ENCODE measurements around the gene CDC34. TPM values are rescaled to one million over a fixed set of nuclear protein-coding genes. Genes with fewer than 3 reads are reported as not detected.

Gene CDC34
- total and polyA plus RNA-seq, 9 of the 15 experiments (the other 6 are each of a cell fraction or from before 2014, with no cell fraction given) = 0.80 to 203 (median 65.5) TPM

DNA sequence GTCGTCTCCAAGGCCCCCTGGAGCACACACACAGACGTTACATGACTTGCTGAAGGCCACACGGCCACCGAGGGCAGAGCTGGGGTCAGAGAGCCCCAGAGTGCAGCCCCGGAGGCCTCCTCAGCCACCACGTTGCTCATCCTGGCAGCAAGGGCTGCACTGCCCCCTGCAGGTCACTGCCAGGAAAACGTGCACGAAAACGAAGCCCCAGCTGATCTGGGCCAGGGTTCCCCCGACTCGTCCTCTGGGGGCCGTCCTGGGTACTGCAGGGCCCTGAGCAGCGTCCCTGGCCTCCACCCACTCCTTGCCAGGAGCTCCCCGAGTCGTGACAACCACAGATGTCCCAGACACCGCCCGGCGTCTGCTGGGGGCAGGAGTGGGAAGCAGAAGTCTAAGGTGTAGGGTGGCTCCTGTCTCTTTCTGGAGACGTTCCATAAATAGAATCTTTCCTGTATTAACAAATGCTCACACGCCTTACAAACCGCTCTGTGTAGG is 20.9 kb upstream of the CDC34 start (continued):
- TF ChIP-seq, protein P1, sequence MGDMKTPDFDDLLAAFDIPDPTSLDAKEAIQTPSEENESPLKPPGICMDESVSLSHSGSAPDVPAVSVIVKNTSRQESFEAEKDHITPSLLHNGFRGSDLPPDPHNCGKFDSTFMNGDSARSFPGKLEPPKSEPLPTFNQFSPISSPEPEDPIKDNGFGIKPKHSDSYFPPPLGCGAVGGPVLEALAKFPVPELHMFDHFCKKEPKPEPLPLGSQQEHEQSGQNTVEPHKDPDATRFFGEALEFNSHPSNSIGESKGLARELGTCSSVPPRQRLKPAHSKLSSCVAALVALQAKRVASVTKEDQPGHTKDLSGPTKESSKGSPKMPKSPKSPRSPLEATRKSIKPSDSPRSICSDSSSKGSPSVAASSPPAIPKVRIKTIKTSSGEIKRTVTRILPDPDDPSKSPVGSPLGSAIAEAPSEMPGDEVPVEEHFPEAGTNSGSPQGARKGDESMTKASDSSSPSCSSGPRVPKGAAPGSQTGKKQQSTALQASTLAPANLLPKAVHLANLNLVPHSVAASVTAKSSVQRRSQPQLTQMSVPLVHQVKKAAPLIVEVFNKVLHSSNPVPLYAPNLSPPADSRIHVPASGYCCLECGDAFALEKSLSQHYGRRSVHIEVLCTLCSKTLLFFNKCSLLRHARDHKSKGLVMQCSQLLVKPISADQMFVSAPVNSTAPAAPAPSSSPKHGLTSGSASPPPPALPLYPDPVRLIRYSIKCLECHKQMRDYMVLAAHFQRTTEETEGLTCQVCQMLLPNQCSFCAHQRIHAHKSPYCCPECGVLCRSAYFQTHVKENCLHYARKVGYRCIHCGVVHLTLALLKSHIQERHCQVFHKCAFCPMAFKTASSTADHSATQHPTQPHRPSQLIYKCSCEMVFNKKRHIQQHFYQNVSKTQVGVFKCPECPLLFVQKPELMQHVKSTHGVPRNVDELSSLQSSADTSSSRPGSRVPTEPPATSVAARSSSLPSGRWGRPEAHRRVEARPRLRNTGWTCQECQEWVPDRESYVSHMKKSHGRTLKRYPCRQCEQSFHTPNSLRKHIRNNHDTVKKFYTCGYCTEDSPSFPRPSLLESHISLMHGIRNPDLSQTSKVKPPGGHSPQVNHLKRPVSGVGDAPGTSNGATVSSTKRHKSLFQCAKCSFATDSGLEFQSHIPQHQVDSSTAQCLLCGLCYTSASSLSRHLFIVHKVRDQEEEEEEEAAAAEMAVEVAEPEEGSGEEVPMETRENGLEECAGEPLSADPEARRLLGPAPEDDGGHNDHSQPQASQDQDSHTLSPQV (IDR thresholded peaks at IDR 0.05) = peak; percentile 66; the same call in 1 of the 2 replicates
- TF ChIP-seq SRF (CRISPR knock-in tag; IDR thresholded peaks at IDR 0.05) (no peak), MYNN (IDR thresholded peaks at IDR 0.05) (0 out of 2 replicates have a peak, but pooled peaks have one; percentile 29), MYNN (CRISPR knock-in tag; IDR thresholded peaks at IDR 0.05) (no peak), NR2C2 (CRISPR knock-in tag; IDR thresholded peaks at IDR 0.05) (peak; percentile 18; the same call in 1 of the 2 replicates), NR2C2 (tag; IDR thresholded peaks at IDR 0.05) (no peak)
- TF ChIP-seq, protein P2, sequence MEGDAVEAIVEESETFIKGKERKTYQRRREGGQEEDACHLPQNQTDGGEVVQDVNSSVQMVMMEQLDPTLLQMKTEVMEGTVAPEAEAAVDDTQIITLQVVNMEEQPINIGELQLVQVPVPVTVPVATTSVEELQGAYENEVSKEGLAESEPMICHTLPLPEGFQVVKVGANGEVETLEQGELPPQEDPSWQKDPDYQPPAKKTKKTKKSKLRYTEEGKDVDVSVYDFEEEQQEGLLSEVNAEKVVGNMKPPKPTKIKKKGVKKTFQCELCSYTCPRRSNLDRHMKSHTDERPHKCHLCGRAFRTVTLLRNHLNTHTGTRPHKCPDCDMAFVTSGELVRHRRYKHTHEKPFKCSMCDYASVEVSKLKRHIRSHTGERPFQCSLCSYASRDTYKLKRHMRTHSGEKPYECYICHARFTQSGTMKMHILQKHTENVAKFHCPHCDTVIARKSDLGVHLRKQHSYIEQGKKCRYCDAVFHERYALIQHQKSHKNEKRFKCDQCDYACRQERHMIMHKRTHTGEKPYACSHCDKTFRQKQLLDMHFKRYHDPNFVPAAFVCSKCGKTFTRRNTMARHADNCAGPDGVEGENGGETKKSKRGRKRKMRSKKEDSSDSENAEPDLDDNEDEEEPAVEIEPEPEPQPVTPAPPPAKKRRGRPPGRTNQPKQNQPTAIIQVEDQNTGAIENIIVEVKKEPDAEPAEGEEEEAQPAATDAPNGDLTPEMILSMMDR (IDR thresholded peaks at IDR 0.05 in 2 of 3, conservative IDR thresholded peaks at IDR 0.05 in 1 of 3; ENCODE audit: insufficient read depth in 2 of 3, low read depth in 1 of 3, low read length in 3 of 3) = peak; percentile 99 to 100 (median 99)
- TF ChIP-seq, protein P3, sequence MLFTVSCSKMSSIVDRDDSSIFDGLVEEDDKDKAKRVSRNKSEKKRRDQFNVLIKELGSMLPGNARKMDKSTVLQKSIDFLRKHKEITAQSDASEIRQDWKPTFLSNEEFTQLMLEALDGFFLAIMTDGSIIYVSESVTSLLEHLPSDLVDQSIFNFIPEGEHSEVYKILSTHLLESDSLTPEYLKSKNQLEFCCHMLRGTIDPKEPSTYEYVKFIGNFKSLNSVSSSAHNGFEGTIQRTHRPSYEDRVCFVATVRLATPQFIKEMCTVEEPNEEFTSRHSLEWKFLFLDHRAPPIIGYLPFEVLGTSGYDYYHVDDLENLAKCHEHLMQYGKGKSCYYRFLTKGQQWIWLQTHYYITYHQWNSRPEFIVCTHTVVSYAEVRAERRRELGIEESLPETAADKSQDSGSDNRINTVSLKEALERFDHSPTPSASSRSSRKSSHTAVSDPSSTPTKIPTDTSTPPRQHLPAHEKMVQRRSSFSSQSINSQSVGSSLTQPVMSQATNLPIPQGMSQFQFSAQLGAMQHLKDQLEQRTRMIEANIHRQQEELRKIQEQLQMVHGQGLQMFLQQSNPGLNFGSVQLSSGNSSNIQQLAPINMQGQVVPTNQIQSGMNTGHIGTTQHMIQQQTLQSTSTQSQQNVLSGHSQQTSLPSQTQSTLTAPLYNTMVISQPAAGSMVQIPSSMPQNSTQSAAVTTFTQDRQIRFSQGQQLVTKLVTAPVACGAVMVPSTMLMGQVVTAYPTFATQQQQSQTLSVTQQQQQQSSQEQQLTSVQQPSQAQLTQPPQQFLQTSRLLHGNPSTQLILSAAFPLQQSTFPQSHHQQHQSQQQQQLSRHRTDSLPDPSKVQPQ (CRISPR knock-in tag; IDR thresholded peaks at IDR 0.05; ENCODE audit: borderline replicate concordance) = no peak

All from K562 (cell line).